ENCODE results near the gene BHLHE23. TPM values are rescaled to one million over a fixed set of nuclear protein-coding genes. Genes with fewer than 3 reads are reported as not detected.
"Not testable (repeated sequence)": the region's sequence is repeated elsewhere in the genome, so short reads cannot be mapped to it uniquely, and the experiment has no call there.

The BHLHE23 gene
- total RNA-seq, 2 donors from 2014 or later = not detected

- Histone ChIP-seq H3K27ac (no peak overlapping the region), H3K4me3 (no peak overlapping the region), H3K36me3 (no peaks in the 10 kb centered on the region), H3K4me1 (ENCODE audit: control insufficient read depth in 1 of 2, low read depth in 2 of 2) (no peaks in the 10 kb centered on the region), H3K9me3 (no peaks in the 10 kb centered on the region), H3K27me3 (replicated peaks; ENCODE audit: insufficient read depth) (no peaks in the 10 kb centered on the region)
- no peak for ATAC-seq (ENCODE audit: insufficient number of reproducible peaks, low FRiP score, low read depth)
- TF ChIP-seq, protein P1, sequence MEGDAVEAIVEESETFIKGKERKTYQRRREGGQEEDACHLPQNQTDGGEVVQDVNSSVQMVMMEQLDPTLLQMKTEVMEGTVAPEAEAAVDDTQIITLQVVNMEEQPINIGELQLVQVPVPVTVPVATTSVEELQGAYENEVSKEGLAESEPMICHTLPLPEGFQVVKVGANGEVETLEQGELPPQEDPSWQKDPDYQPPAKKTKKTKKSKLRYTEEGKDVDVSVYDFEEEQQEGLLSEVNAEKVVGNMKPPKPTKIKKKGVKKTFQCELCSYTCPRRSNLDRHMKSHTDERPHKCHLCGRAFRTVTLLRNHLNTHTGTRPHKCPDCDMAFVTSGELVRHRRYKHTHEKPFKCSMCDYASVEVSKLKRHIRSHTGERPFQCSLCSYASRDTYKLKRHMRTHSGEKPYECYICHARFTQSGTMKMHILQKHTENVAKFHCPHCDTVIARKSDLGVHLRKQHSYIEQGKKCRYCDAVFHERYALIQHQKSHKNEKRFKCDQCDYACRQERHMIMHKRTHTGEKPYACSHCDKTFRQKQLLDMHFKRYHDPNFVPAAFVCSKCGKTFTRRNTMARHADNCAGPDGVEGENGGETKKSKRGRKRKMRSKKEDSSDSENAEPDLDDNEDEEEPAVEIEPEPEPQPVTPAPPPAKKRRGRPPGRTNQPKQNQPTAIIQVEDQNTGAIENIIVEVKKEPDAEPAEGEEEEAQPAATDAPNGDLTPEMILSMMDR (IDR thresholded peaks at IDR 0.05) = no peak
- no peak for DNase-seq (ENCODE audit: low spot score)
Observed at GRCh38 chr20:63042448-63043071, 35.8 kb upstream of the BHLHE23 start.

GRCh38 chr20:63041776-63042175 lies 35.0 kb upstream of the BHLHE23 start:
- DNase-seq (ENCODE audit: low spot score) (no peak), ATAC-seq (ENCODE audit: insufficient number of reproducible peaks, low FRiP score, low read depth) (no peak)
- Histone ChIP-seq H3K9me3 (no peaks in the 10 kb centered on the region), H3K4me3 (no peak overlapping the region), H3K27me3 (replicated peaks; ENCODE audit: insufficient read depth) (no peaks in the 10 kb centered on the region), H3K4me1 (ENCODE audit: control insufficient read depth in 1 of 2, low read depth in 2 of 2) (no peaks in the 10 kb centered on the region), H3K36me3 (no peaks in the 10 kb centered on the region), H3K27ac (no peak overlapping the region)
- TF ChIP-seq, protein P1 (IDR thresholded peaks at IDR 0.05) = no peak

GRCh38 chr20:63037669-63038268 lies 31.0 kb upstream of the BHLHE23 start:
- no peaks in the 10 kb centered on the region for H3K36me3 ChIP-seq
- DNase-seq (ENCODE audit: low spot score) (no peak), ATAC-seq (ENCODE audit: insufficient number of reproducible peaks, low FRiP score, low read depth) (no peak)
- no peaks in the 10 kb centered on the region for H3K4me1 ChIP-seq (ENCODE audit: control insufficient read depth in 1 of 2, low read depth in 2 of 2)
- no peak overlapping the region for H3K27ac ChIP-seq
- TF ChIP-seq, protein P1 (IDR thresholded peaks at IDR 0.05) = no peak
- no peaks in the 10 kb centered on the region for H3K27me3 ChIP-seq (replicated peaks; ENCODE audit: insufficient read depth)
- H3K9me3 ChIP-seq = no peaks in the 10 kb centered on the region
- H3K4me3 ChIP-seq = no peak overlapping the region

GRCh38 chr20:63036291-63036690 lies 29.5 kb upstream of the BHLHE23 start:
- ATAC-seq (ENCODE audit: insufficient number of reproducible peaks, low FRiP score, low read depth) = no peak
- TF ChIP-seq, protein P1 (IDR thresholded peaks at IDR 0.05) = no peak
- DNase-seq (ENCODE audit: low spot score) = no peak
- no peaks in the 10 kb centered on the region for H3K4me1 ChIP-seq (ENCODE audit: control insufficient read depth in 1 of 2, low read depth in 2 of 2)
- H3K27me3 ChIP-seq (replicated peaks; ENCODE audit: insufficient read depth) = no peaks in the 10 kb centered on the region
- no peak overlapping the region for H3K4me3 ChIP-seq
- no peaks in the 10 kb centered on the region for H3K9me3 ChIP-seq
- H3K36me3 ChIP-seq = no peaks in the 10 kb centered on the region
- no peak overlapping the region for H3K27ac ChIP-seq

GRCh38 chr20:63035603-63036185 lies 28.9 kb upstream of the BHLHE23 start:
- Histone ChIP-seq H3K27ac (no peak overlapping the region), H3K4me3 (no peak overlapping the region), H3K9me3 (no peaks in the 10 kb centered on the region), H3K4me1 (ENCODE audit: control insufficient read depth in 1 of 2, low read depth in 2 of 2) (no peaks in the 10 kb centered on the region), H3K27me3 (replicated peaks; ENCODE audit: insufficient read depth) (no peaks in the 10 kb centered on the region), H3K36me3 (no peaks in the 10 kb centered on the region)
- no peak for DNase-seq (ENCODE audit: low spot score)
- TF ChIP-seq, protein P1 (IDR thresholded peaks at IDR 0.05) = no peak
- ATAC-seq (ENCODE audit: insufficient number of reproducible peaks, low FRiP score, low read depth) = no peak

- not testable (repeated sequence) for DNase-seq (ENCODE audit: low spot score); H3K27me3 ChIP-seq (replicated peaks; ENCODE audit: insufficient read depth); H3K36me3 ChIP-seq
Observed at GRCh38 chr20:63034710-63035602, 28.2 kb upstream of the BHLHE23 start.

More at GRCh38 chr20:63034710-63035602, 28.2 kb upstream of the BHLHE23 start:
- ATAC-seq (ENCODE audit: insufficient number of reproducible peaks, low FRiP score, low read depth); H3K4me3 ChIP-seq; H3K4me1 ChIP-seq (ENCODE audit: control insufficient read depth in 1 of 2, low read depth in 2 of 2); H3K9me3 ChIP-seq; H3K27ac ChIP-seq: not testable (repeated sequence)

Measured in thoracic aorta (tissue), 2 donors.